CD14-positive monocyte (primary cell): ENCODE data around the gene AASS. TPM values are rescaled to one million over a fixed set of nuclear protein-coding genes. Genes with fewer than 3 reads are reported as not detected.

Experiments used
- DNase-seq, 3 donors: peaks; one replicate each; pipeline ENCODE4 v3.0.0-alpha.2; 2011 to 2022
- H2AFZ ChIP-seq: 2 replicates; pipeline ENCODE4 v1.6.0; 2012; ENCODE audit warnings: mild to moderate bottlenecking, low read depth, low read length, inconsistent platforms; ENCODE audit not compliant: insufficient read depth, poor library complexity, severe bottlenecking
- H3K27ac ChIP-seq, 2 donors: 1 replicate in 1 of 2; 2 replicates in 1 of 2; pipeline ENCODE4 v1.5.1; 2012 to 2013; ENCODE audit warnings: low read length in 2 of 2, control low read depth in 1 of 2, inconsistent platforms in 1 of 2, low read depth in 1 of 2, mild to moderate bottlenecking in 1 of 2
- H3K27me3 ChIP-seq, 2 donors: one replicate each; pipeline versions ENCODE4 v1.6.0 to v1.6.1; 2011 to 2013; ENCODE audit warnings: low read length in 2 of 2; ENCODE audit not compliant: control insufficient read depth in 2 of 2, insufficient read depth in 2 of 2
- H3K36me3 ChIP-seq, 2 donors: replicated peaks in 1 of 2; 1 replicate in 1 of 2; 2 replicates in 1 of 2; pipeline versions ENCODE4 v1.5.1 to v1.6.1; 2012 to 2013; ENCODE audit warnings: low read length in 2 of 2, control low read depth in 1 of 2, inconsistent platforms in 1 of 2, mild to moderate bottlenecking in 1 of 2; ENCODE audit not compliant: insufficient read depth in 2 of 2, control insufficient read depth in 1 of 2
- H3K4me1 ChIP-seq, 2 donors: 1 replicate in 1 of 2; 2 replicates in 1 of 2; pipeline versions ENCODE4 v1.5.1 to v1.6.1; 2012 to 2013; ENCODE audit warnings: low read length in 2 of 2, control low read depth in 1 of 2, inconsistent platforms in 1 of 2, mild to moderate bottlenecking in 1 of 2, moderate library complexity in 1 of 2; ENCODE audit not compliant: insufficient read depth in 2 of 2, control insufficient read depth in 1 of 2
- H3K4me2 ChIP-seq: replicated peaks from 2 replicates; pipeline ENCODE3; 2012; ENCODE audit warnings: low read length, moderate library complexity, mild to moderate bottlenecking; ENCODE audit not compliant: poor library complexity, severe bottlenecking; ENCODE audit errors: extremely low read depth
- H3K4me3 ChIP-seq, 3 experiments: fragments of 200-600 bp in 1 of 3; sonication (generic) in 1 of 3; replicated peaks in 1 of 3; 1 replicate in 2 of 3; 2 replicates in 1 of 3; pipeline ENCODE4 v1.5.1; 2011 to 2013; ENCODE audit warnings: low read length in 3 of 3, mild to moderate bottlenecking in 3 of 3, control low read depth in 2 of 3, low read depth in 2 of 3, inconsistent platforms in 1 of 3, moderate library complexity in 1 of 3
- H3K79me2 ChIP-seq: 2 replicates; pipeline ENCODE4 v1.6.0; 2012; ENCODE audit warnings: mild to moderate bottlenecking, control low read depth, inconsistent platforms, low read length, moderate library complexity; ENCODE audit not compliant: insufficient read depth
- H3K9ac ChIP-seq: 2 replicates; pipeline ENCODE4 v1.6.0; 2017; ENCODE audit warnings: low read length, mild to moderate bottlenecking; ENCODE audit not compliant: insufficient read depth, poor library complexity, severe bottlenecking
- H3K9me3 ChIP-seq, 2 donors: replicated peaks in 1 of 2; 1 replicate in 1 of 2; 2 replicates in 1 of 2; pipeline versions ENCODE4 v1.5.1 to v1.6.1; 2012 to 2013; ENCODE audit warnings: low read length in 2 of 2, control low read depth in 1 of 2; ENCODE audit not compliant: control insufficient read depth in 1 of 2, insufficient read depth in 1 of 2
- H4K20me1 ChIP-seq: 2 replicates; pipeline ENCODE4 v1.6.0; 2012; ENCODE audit warnings: mild to moderate bottlenecking, low read length, control low read depth, moderate library complexity; ENCODE audit not compliant: insufficient read depth
- H3K27ac Mint-ChIP-seq, 7 donors: one replicate each; pipeline ENCODE4 v1.8.0; 2020; ENCODE audit warnings: mild to moderate bottlenecking in 7 of 7, mixed read lengths in 7 of 7, moderate library complexity in 6 of 7, inconsistent platforms in 2 of 7
- H3K27me3 Mint-ChIP-seq, 3 donors: one replicate each; pipeline ENCODE4 v1.8.0; 2021 to 2022; ENCODE audit warnings: low read depth in 3 of 3, mild to moderate bottlenecking in 3 of 3, mixed read lengths in 3 of 3, moderate library complexity in 3 of 3, inconsistent platforms in 1 of 3
- H3K36me3 Mint-ChIP-seq, 2 donors: one replicate each; pipeline ENCODE4 v1.8.0; 2020; ENCODE audit warnings: mixed read lengths in 2 of 2, inconsistent platforms in 1 of 2, mild to moderate bottlenecking in 1 of 2
- H3K4me1 Mint-ChIP-seq: one replicate; pipeline ENCODE4 v1.8.0; 2020; ENCODE audit warnings: mild to moderate bottlenecking, mixed read lengths
- H3K4me3 Mint-ChIP-seq, 2 donors: one replicate each; pipeline ENCODE4 v1.8.0; 2020; ENCODE audit warnings: mild to moderate bottlenecking in 2 of 2, mixed read lengths in 2 of 2, moderate library complexity in 1 of 2
- H3K9me3 Mint-ChIP-seq, 7 donors: one replicate each; pipeline ENCODE4 v1.8.0; 2020 to 2022; ENCODE audit warnings: mixed read lengths in 7 of 7, mild to moderate bottlenecking in 6 of 7, moderate library complexity in 6 of 7, inconsistent platforms in 2 of 7
- whole genome bisulfite sequencing: methylation state at CpG from one replicate; pipeline ENCODE4 v1.1.5; 2013; ENCODE audit warnings: missing lambda C conversion rate; ENCODE audit not compliant: insufficient coverage; 5-methylcytosine and 5-hydroxymethylcytosine counted together
- intact Hi-C, 2 donors: fragments of 100-400 bp; cut with micrococcal nuclease; formaldehyde crosslinking; loops; one replicate each; pipeline versions ENCODE4 v1.15.0 to v1.15.1; 2023
- polyA plus RNA-seq, 3 donors: library from polyadenylated mRNA; depleted of rRNA in 1 of 3; unstranded in 2 of 3; stranded (reverse) in 1 of 3; fragments of 300-500 nt in 2 of 3; fragments of >200 nt in 1 of 3; fragmentation: Illumina TruSeq in 2 of 3; gene quantifications; 1 replicate in 2 of 3; 2 replicates in 1 of 3; pipeline ENCODE4 v1.2.3, GENCODE V29; 2012 to 2021
- TF ChIP-seq, protein P1 (sequence below): fragments of 200-600 bp; IDR thresholded peaks from one replicate; pipeline ENCODE4 v1.8.0; 2022; ENCODE audit warnings: antibody characterized with exemption, mild to moderate bottlenecking

Gene AASS
- polyA plus RNA-seq, 3 donors, result 0.22 to 0.33 TPM; not detected in 1

DNA sequence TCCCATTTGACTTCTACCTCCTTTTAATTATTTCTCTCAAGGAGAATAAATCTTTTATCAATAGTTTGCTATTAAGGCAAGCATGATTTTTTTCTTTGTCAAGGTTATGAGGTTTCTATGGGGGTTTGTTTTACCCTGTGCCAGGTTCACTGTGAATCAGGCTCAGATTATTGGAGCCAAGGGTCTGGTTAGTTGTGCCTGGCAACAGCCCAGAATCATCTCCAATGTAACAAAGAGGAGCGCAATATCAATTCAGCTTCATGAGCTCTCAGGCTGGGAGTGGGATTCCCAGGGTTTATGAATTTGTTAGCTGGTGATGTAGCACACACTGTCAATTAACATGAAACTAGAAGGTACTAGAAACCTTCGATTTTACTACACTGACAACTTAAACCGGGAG lies 73.2 kb downstream of the AASS start:
- Mint-ChIP-seq H3K4me1 (no peaks in the 10 kb centered on the region), H3K36me3 (no peaks in the 10 kb centered on the region), H3K9me3 (peaks cover 0 to 7% (median under 1%) of the 10 kb centered on the region in 7 donors), H3K27me3 (peaks cover 0 to 3% (median 0%) of the 10 kb centered on the region in 3 donors), H3K4me3 (no peak overlapping the region), H3K27ac (no peak overlapping the region)
- WGBS, result no CpG with 5 or more reads among the region's 3 CpGs
- Histone ChIP-seq H4K20me1 (no peaks in the 10 kb centered on the region), H3K4me3 (no peak overlapping the region), H3K9me3 (no peaks in the 10 kb centered on the region), H2AFZ (no peak overlapping the region), H3K27ac (no peak overlapping the region), H3K9ac (no peak overlapping the region), H3K36me3 (no peaks in the 10 kb centered on the region), H3K4me2 (no peak overlapping the region), H3K27me3 (no peaks in the 10 kb centered on the region), H3K79me2 (no peaks in the 10 kb centered on the region), H3K4me1 (no peaks in the 10 kb centered on the region)
- no peak for DNase-seq
- TF ChIP-seq, protein P1, sequence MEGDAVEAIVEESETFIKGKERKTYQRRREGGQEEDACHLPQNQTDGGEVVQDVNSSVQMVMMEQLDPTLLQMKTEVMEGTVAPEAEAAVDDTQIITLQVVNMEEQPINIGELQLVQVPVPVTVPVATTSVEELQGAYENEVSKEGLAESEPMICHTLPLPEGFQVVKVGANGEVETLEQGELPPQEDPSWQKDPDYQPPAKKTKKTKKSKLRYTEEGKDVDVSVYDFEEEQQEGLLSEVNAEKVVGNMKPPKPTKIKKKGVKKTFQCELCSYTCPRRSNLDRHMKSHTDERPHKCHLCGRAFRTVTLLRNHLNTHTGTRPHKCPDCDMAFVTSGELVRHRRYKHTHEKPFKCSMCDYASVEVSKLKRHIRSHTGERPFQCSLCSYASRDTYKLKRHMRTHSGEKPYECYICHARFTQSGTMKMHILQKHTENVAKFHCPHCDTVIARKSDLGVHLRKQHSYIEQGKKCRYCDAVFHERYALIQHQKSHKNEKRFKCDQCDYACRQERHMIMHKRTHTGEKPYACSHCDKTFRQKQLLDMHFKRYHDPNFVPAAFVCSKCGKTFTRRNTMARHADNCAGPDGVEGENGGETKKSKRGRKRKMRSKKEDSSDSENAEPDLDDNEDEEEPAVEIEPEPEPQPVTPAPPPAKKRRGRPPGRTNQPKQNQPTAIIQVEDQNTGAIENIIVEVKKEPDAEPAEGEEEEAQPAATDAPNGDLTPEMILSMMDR, result no peak
- intact Hi-C loops, result no loop called here

DNA sequence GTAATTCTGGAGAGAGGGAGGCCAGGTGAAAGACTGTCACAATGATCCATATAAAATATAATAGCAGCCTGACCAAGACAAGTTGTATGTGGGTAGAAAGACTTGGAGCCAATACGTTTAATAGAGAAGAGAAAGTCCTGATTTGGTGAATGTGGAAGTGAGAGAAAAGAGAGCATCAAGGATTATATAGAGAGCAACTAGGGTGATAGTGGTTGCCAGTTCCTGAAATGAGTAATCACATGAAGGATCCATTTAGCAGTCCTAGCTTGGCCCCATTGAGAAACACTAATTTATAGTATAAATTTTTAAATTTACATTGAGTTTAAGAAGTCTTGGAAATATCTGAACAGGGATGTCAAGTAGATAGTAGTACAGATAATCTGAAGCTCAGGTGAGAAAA lies 74.0 kb downstream of the AASS start:
- H3K27me3 Mint-ChIP-seq, result peaks cover 0 to 3% (median 0%) of the 10 kb centered on the region in 3 donors
- Histone ChIP-seq H3K9ac (no peak overlapping the region), H3K4me1 (no peaks in the 10 kb centered on the region), H2AFZ (no peak overlapping the region), H3K4me2 (no peak overlapping the region), H4K20me1 (no peaks in the 10 kb centered on the region), H3K27me3 (no peaks in the 10 kb centered on the region), H3K9me3 (no peaks in the 10 kb centered on the region), H3K79me2 (no peaks in the 10 kb centered on the region), H3K4me3 (no peak overlapping the region), H3K36me3 (no peaks in the 10 kb centered on the region), H3K27ac (no peak overlapping the region)
- H3K4me1 Mint-ChIP-seq, result no peaks in the 10 kb centered on the region
- intact Hi-C loops, result no loop called here
- H3K4me3 Mint-ChIP-seq, result no peak overlapping the region
- H3K9me3 Mint-ChIP-seq, result peaks cover 0 to 7% (median 0%) of the 10 kb centered on the region in 7 donors
- TF ChIP-seq, protein P1, result no peak
- no CpG with 5 or more reads among the region's 1 CpG for WGBS
- DNase-seq, result no peak
- no peak overlapping the region for H3K27ac Mint-ChIP-seq
- no peaks in the 10 kb centered on the region for H3K36me3 Mint-ChIP-seq
